ENCODE data around the gene RPLP2.

RPLP2 gene

DNA sequence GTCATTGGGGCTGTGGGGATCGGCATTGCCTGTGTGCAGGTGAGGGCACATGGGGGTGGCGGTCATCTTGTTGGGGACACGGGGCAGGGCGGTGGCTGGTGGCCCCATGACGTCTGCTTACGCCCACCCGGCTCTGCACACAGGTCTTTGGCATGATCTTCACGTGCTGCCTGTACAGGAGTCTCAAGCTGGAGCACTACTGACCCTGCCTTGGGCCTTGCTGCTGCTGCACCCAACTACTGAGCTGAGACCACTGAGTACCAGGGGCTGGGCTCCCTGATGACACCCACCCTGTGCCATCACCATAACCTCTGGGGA lies 28.2 kb downstream of the RPLP2 start:
- no peak for DNase-seq

DNA sequence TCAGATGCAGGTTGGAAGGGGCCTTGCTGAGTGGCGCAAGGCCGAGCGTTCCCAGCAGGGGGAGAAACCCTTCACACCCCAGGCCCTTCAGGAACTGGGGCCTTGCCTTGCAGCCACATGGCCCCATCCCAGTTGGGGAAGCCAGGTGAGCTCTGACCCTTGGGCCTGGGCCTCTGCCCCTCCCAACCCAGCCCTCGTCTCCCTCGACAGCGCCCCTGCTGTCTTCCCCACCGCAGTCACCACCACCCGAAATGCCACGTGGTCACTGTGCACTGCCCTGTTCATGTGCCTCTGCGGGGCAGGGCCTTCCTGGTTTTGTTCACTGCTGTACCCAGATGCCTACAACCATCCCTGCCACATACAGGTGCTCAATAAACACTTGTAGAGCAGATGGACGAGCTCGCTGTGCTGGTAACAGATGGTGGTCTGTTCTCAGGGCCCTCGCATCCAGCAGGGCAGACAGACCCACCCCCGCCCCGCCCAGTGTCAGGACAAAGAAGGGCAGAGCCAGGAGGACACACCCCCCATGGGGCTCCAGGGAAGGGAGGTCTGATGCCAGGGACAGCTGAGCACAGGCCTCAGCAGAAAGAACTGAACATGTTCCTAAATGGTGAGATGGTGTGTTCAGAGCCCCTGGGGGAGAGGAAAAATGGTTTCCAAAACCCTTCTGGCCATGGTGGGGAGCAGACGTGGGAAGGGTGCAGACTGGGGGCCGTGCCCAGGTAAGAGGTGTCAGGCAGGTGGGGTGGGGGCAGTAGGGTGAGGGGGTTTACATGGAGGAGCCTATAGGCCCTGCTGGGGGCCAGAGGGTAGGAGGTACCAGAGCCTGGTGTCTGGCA lies 28.9 kb downstream of the RPLP2 start:
- DNase-seq = no peak

DNA sequence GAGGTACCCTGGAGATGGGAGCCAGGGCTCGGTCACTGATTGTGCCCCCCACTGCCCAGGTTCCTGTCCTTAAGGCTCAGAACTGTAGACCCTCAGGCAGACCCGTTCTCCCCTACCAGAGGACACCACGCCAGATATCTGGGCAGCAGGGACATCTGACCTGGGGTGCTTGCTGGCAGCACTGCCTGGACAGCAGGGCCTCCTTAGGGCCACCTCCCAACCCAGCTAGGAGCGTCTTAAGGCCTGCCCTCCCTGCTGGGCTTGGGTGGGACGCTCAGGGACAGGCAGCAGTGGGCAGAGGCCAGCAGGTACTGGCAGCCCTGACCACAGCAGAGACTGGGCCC lies 29.5 kb downstream of the RPLP2 start:
- DNase-seq = no peak

DNA sequence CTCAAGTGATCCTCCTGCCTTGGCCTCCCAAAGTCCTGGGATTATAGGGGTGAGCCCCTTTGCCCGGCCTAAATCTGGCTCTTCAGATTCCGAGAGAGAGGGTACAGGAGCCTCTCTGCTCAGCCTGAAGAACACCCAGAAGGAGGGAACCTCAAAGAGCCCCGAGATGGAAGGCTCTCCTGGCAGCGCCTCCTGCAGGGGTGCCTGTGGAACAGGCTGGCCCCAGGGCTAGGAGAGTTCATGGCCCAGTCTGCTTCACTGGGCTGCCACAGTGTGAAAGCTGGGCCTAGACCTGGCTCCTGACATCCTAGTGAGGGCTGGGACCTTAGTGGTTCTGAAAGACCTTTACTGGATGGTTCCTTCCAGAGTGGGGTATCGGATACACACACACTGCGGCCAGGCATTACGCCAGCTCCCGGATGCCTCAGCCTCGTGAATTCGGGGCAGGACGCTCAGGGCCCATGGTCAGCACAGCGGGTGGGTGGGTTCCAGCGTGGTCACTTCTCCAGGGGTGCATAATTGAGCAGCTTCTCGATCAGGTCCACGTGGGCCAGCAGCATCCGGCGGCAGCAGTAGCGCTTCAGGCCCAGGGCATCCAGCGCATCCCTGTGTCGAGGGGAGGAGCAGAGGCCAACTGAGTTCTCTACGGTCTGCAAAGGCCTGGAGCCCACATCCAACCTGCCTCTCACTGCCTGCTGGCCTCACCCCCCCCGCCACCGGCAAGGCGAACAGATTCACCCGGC lies 30.3 kb downstream of the RPLP2 start:
- DNase-seq = no peak

DNA sequence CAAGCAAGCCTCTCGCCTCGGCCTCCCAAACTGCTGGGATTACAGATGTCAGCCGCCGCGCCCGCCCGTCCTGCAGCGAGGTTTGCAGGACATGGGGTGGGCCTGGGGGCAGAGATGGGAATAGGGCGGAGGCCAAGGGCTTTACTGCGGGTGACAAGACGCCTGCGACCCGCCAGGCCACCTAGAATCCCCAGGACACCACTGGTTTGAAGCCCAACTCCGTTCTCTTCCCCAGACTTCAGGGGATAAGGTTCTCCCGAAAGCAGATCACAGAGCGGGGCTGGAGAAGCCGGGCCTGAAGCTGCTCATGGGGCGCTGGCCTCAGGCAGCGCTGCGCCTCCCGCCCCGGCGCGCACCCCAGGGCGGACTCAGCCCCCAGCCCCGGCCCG lies 32.2 kb downstream of the RPLP2 start:
- no peak for DNase-seq

DNA sequence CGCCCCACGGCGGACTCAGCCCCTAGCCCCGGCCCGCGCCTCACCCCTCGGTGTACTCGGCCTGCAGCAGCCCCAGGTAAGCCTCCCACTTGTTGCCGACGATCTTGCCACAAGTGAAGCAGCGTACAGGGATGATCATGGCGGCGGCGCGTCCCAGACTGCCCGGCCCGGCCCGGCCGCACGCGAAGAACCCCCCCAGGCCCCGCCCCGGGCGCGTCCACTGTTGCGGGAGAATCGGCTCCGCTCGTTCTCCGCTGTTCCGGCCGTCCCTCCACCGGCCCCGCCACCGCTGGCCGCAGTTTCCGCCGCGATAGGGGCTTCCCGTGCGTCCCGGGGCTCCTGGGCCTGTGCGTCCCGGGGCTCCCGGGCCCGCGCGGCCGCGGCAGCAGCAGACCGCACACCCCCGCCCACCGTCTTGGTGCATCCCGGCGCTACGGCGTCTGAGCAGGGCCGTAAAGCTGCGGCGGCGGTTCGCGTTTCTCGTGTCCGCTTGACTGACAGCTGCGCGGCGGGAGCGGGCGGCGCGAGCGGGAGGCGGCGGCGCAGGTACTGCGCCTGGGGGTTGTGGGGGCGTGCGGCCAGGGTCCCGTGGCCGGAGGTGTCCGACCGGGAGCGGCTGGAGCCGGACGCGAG lies 32.7 kb downstream of the RPLP2 start, which contains the start of the genes POLR2L and TSPAN4:
Gene POLR2L, minus strand, starts transcription at position 160 of the 633 bp plus-strand sequence. Its CDS starts 21 bp downstream, at position 139.
Gene TSPAN4, plus strand, starts transcription at position 483 of the 633 bp plus-strand sequence. CDS start 7,453 bp downstream, outside the sequence.
- DNase-seq = peak; percentile 93

DNA sequence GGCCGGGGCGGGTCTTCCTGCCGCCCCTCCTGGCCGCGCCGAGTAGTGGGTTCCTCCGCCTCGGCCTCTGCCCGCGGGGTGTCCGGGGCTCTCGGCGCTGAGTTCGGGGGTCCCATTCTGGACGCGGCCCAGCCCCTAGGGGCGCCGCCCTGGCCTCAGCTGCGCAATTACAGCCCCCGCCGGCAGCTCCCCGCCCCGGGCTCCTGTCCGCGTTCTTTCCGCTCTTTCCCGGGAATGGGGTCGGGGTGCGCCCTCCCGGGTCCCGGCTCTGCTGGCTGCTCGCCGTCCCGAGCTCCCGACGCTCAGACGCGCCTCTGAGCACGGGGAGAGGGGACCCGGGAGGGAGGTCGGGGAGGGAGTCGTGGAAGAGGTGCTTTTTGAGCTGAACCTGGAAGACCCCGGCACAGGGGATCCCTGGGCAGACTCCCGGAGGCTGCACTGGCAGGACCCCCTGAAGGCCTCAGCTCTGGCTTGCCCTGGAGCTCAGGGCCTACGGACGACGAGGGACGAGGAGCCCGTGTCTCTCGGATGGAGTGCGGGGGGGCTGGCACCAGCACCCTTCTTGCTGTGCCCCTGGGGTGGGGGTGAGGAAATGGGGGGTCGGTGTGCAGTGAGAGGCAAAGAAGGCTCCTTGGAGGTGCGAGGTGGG lies 33.4 kb downstream of the RPLP2 start:
- DNase-seq = no peak

DNA sequence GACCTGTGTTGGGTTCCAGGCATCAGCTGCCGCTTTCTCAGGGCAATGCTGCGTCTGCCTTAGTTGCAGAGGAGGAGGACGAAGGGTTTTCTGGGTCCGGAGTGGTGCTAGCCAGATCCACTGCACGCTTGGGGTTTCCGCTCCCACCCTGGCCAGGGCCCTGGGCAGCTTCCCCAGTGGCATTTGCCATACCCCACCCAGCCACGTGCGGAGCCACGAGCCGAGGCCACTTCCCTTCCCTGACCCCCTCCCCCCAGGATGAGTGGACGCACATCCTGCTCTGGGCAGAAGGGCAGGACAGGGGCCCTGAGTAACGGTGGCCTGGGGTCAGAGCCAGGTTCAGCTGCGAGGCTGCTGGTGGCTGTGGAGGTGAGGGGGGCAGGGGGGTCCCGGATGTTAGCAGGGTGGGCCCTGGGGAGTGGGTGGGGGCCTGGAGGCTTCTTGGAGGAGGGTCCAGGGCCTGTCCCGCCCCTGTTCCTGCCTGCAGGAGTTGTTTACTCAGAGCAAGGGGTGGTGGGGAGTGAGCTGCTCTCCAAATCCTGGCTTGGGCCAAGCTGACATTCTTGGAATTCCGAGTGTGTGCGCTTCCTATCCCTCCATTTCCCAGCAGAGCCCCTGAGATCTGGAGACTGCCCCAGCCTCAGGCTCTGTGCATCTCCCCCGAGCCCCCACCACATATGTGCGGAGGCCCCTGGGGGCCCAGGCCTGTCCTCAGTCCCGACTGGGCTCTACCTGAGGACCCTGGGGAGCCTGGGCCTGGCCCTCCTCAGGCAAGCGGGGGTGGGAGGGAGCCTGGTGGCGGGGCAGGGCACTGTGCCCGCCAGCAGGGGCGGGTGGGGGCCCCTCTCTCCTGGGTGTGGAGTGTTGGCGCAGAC lies 34.3 kb downstream of the RPLP2 start:
- no peak for DNase-seq

DNA sequence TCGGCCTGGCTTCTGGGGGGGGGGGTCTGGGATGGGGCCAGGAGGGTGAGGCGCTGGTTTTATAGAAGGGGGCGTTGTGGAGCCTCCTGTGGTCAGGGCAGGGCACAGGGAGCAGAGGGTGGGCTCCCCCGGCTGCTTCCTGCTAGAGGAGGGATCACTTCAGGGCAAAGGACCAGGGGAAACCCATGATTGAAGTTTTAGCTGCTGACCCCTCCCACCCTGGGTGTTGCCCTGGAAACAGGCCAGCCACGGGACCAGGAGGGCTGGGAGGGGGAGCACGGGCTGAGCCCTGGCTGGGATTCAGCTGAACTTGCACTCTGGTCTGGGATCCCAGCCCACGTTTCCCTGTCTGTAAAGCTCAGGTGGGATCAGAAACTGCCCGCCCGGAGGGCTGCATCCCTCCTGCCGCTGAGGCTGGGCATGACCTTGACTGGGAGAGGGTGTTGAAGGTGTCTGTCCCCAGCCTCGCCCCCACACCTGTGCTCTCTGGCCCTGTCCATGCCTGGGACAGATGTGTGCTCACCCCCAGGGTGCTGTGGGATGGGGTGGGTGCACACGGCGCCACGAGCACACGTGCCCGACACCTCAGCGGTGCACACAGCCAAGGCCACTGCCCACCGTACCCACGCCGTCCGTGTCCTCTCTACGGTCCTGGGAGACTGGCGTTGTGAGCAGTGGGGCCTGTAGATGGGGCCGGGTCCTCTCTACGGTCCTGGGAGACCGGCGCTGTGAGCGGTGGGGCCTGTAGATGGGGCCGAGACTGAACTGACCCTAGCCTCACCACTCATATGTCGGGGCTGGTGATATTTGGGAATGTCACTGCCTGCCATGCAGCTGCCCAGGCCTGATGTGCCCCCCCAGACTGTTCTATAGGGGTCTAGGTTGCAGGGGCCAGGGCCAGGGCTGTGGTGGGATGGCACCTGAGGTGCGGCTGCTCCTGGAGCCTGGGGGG lies 35.2 kb downstream of the RPLP2 start:
- DNase-seq = no peak

DNA sequence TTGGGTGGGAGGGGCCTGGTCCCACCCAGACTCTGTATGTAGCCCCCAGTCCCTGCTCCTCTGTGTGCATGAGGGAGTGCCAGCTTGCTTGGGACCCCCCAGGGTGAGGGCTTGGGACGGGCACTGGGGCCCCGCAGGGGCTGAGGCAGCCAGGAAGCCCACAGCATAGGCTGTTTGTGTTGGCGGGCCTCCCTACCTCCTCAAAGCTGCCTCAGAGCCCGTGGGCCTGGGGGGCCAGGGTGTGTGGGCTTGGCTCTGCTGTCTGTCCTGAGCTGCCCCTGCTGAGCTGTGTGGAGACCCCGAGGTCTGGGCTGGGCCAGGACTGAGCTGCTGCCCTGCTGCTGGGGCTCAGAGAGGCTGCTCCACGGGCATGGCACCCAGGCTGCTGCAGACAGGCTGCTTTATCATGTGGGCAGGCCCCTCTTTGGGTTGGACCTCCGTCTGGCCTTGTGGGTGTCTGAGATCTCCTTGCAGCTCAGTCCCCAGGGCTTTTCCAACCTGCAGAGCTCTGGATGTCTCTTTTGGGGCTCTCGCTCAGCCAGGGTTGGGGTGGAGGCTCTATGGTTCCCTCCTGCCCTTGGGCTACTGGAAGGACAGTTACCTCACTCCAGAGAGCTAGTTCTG lies 36.2 kb downstream of the RPLP2 start:
- no peak for DNase-seq

DNA sequence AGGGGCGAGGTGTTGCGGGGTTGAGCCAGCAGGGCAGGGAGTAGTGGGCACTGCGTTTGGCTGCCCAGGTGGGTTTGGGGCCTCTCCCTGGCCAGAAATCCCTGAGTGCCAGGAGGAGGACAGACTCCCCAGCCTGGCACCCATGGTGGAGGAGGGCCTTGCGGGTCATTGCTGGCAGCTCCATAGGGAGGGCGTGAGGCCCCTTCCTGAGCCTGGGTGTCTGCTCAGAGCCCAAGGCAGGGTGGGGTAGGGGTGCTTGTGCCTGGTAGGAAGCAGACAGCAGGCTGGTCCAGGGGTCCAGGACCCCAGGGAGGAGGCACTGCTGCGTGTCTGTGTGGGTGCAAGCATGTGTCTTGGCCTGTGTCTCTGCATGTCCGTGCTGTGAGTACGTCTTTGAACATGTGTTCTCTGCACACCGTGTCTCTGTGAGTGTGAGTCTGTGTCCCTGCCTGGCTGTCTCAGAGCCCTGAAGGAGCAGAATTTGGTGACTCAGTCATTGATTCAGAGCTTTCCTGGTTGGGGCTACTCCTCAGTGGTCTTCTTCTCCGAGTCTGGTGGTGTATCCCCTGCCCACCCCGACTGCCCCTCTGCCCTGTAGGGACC lies 36.8 kb downstream of the RPLP2 start:
- DNase-seq = no peak

DNA sequence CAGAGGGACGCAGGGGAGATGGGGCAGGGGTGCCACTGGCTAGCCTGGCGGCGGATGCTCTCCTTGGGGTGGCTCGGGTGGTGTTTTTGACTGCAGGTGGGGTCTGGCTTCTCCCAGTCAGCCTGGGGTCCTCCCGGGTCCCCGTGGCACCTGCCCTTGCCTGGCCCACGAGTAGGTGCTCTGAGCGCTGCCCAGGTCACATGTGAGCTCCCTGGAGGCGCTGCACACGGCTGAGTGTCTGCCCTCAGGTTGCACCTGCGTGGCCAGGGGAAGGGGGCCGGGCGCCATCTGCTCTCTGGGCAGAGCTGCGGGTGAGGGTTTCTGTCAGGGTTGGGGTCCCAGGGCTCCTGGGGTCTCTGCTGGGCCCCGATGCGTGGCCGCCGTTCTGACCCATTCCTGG lies 38.1 kb downstream of the RPLP2 start:
- DNase-seq = no peak

DNA sequence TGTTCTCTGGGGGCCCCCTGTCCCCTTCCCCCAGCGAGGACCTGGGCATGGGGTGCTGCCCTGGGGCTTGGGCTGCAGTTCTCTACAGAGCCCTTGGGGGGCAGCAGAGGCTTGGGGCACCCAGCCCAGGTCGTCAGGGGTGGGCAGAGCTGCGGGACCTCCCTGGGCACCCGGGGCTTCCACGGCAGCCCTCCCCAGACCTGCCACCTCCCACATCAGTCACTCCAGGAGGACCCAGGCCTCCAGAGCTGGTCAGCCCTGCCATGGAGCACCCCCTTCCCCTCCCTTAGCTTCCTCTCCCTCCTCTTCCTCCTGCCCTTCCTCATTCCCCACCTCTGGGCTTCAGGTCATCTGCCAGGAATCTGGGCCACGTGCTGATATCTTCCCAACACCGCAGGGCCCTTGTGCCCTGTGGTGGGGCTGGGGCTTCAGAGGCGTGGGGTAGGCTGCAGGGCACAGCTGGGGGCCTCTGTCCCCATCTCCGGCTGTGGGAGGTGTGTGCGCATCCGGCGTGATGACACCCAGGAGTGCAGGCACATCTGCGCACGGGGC lies 38.7 kb downstream of the RPLP2 start:
- peak; percentile 76 for DNase-seq

DNA sequence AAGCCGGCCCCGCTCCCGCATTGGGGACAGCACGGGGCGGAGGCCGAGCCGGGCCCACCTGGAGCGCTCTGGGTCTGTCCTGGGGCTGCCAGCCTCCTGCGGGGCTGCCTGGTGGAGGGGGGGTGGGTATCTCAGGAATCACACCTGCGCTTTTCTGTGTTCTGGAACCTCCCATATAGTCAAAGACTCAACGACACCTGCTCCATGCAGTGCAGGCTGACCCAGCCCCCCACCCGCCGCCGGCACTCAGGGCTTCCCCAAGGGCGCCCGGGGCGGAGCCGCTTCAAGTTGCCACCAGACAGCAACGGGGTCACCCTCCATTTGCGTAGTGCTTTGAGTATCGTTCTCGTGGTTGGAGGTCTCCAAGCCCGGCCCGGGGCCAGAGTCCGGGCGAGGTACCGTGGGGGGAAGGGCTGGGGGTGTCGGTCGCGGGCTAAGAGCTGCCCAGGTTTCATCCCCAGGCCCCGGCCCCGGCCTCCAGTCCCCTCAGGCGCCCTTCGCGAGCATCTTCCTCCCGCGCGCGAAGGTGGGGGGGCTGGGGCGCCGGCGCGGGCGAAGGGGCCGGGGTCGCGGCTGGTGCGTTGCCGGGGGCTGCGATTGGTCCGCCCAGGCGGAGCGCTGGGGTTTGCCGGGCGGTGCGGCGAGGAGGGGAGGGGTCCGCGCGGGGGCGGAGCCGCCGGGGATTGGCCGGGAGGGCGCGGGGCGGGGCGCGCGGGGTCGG lies 39.5 kb downstream of the RPLP2 start:
- DNase-seq = no peak

DNA sequence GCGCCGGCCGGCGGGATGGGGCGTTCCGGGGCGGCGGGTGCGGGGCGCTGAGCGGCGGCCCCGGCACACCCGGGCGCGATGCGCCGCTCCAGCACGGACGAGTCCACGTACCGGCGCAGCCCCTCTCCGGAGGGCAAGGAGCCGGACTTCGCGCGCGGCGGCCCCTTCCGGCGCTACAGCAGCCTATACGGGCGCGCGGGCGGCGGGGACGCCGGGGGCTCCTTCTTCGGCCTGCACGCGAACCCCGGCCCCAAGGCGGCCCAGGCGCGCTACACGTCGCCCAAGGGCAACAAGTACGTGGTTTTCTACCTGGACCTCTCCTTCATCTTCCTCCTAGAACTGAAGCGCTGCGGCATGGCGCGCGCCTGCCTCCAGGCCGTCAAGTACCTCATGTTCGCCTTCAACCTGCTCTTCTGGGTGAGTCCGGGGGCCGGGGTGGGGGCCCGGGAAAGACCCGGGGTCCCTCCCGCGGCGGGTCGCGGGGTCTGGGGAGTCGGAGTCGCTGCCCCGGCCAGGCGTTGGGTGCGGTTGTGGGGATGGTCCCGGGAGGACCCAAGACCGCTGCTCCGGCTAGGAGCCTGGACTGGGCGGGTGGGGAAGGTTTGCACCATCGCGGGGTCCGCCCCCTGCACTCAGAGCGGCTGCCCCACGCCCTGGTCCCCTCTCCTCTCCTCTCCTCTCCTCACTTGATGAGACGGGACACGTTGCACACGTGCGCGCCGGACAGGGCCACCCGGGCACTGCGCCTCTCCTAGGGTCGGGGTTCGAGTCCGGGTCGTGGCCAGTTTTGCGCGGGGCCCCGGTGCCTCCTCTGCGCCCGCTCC lies 40.4 kb downstream of the RPLP2 start:
- DNase-seq = no peak

DNA sequence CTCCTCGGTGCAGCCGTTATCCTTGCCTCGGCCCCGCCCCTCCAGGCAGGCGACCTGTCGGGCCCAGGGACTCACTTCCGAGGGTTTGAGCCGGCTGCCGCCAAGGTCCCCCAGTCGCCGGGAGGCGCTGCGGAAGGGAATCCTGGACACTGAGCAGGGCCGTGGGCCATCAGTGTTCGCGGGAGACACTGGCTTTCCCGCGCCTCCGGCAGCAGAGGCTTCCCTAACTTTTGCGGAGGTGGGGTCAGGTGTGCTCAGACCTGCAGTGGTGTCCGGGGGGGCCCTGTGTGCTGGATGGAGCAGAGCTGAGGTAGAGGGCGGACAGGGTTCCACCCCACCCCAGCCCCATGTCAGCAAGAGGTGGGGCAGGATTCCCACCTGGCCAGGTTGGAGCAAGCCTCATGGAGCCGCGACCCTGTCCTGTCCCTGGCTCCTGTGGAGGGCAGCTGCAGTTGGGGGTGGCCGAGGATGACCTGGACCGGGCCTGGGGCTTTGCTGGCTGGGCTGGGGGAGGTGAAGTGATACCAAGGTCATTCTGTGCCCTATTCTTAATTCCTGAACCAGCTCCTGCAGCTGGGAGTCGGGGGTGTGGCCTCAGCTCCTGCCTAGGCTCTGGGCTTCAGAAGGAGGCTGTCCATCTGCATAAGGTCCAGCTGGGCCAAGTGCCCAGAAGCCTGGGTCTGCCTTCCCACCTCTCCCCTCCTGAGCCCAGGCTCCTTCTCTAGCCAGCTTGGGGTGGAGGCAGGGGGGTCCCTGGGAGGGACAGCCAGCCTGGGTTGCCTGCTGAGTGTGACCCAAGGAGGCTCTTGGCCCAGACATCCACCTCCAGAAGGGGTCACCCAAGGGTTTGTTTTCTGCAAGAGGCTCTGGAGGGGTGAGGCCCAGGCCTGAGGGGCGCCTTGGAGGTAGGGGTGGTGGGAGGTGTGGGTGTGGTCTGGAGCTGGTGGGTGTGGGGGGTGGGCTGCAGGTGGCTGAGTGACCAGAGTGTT lies 41.3 kb downstream of the RPLP2 start:
- DNase-seq = no peak

DNA sequence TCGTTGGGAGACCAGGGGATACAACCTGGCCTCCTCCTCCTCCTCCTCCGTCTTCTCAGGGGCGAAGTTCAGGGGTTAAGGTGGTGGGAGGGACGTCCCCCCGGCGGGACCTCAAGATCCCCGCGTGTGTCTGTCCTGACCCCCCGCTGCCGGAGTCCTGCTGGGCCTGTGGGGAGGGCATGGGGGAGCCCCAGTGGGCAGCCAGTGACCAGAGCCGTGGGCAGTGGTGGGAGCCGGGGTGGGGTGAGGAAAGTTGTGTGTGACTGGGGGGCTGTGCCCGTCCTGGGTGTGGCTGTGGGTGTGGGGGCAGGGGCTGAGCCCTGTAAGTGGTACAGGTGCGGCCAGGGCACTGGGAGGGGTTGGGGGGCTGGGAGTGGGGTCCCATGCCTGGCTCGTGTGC lies 43.0 kb downstream of the RPLP2 start:
- no peak for DNase-seq

Measured in activated CD4-positive, alpha-beta T cell treated with anti-CD3 and anti-CD28 coated beads for 48 hours (primary cell).